GM15510 (cell line): ENCODE results near the gene PIK3R2.

Experiments
- POLR2A ChIP-seq: IDR thresholded peaks from 3 replicates; pipeline ENCODE4 v1.6.1; 2011; ENCODE audit warnings: borderline replicate concordance; ENCODE audit not compliant: insufficient read length; ENCODE audit errors: extremely low read depth

The PIK3R2 gene

DNA sequence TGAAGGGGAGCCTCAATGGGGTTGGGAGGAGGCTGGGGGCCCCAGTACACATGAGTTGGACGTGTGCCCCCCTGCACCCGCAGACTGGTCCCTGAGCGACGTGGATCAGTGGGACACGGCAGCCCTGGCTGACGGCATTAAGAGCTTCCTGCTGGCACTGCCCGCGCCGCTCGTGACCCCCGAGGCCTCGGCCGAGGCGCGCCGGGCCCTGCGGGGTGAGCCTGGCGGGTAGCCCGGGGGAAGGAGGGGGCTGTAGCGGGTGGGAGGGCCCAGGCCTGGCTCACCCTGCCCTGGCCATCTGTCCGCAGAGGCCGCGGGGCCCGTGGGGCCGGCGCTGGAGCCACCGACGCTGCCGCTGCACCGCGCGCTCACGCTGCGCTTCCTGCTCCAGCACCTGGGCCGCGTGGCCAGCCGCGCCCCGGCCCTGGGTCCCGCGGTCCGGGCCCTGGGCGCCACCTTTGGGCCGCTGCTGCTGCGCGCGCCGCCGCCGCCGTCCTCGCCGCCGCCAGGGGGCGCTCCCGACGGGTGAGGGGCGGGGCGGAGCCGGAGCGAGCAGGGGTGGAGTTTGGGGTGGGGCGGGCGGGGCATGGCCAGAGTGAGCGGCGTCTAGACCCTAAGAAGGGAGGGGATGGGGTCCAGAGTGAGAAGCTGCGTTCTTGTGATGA, 8.1 kb downstream of the PIK3R2 start:
- TF ChIP-seq POLR2A = peak; percentile 65

DNA sequence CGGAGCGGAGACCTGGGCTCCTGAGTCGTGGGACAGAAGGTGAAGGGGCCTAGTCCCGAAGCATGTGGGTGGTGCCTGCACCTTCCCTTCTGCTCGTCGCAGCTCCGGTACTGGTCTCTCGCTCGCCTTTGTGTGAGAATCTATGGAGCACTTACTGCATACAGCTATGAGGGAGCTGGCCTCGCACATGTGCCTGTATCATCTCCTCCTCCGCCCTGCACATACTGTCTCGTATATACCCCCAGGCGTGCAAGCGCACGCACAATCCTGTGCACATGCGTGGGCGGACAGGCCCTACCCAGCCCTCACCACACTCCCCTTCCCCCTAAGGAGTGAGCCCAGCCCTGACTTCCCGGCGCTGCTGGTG, 8.7 kb downstream of the PIK3R2 start:
- TF ChIP-seq POLR2A = no peak

DNA sequence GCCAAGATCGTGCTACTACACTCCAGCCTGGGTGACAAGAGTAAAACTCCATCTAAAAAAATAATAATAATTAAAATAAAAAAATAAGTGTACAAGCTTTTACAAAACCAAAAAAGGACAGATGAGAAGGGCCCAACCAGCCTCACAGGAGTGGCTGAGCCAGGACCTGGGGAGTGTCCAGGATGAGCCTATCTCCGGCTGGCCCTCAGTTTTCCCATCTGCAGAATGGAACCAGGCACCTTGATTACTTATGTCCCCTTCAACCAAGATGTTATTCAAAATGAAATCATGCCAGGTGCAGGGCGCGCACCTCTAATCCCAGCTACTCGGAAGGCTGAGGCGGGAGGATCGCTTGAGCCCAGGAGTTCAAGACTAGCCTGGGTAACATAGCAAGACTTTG, 11.1 kb downstream of the PIK3R2 start:
- TF ChIP-seq POLR2A = no peak

DNA sequence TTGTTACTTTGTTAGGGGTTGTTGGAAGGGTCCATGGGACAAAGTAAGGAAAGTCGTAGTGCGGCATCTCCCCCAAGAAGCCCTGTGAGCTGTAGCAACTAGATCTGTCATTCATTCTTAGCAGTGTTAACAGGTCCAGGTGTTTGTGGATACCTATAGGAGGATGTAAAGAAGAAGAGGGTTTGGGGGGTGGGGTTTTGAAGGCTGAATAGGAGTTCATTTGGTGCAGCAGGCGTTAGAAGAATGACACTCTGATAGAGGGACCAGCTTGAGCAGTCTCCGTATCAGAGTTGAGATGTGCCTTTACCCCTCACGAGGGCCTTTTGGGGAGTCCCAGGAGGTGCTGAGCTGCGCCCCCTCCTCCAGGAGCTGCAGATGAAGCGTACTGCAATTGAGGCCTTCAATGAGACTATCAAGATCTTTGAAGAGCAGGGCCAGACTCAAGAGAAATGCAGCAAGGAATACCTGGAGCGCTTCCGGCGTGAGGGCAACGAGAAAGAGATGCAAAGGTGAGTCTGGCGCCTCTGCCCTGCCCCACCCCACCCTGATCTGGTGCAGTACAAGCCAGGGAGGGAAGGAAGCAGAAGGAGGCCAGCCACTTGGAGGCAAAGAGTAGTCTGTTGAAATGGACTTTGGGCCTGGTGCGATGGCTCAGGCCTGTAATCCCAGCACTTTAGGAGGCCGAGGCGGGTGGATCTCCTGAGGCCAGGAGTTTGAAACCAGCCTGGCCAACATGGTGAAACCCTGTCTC, 13.0 kb downstream of the PIK3R2 start:
- no peak for TF ChIP-seq POLR2A

DNA sequence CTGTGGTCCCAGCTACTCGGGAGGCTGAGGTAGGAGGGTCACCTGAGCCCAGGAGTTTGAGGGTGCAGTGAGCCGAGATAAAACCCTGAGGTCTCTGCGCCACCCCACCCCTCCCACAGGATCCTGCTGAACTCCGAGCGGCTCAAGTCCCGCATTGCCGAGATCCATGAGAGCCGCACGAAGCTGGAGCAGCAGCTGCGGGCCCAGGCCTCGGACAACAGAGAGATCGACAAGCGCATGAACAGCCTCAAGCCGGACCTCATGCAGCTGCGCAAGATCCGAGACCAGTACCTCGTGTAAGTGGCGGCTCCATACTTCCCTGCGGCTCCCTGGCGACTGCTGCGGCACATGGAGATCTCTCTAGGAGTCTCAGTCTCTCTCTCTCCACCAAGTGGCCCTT, 14.0 kb downstream of the PIK3R2 start:
- TF ChIP-seq POLR2A = no peak

DNA sequence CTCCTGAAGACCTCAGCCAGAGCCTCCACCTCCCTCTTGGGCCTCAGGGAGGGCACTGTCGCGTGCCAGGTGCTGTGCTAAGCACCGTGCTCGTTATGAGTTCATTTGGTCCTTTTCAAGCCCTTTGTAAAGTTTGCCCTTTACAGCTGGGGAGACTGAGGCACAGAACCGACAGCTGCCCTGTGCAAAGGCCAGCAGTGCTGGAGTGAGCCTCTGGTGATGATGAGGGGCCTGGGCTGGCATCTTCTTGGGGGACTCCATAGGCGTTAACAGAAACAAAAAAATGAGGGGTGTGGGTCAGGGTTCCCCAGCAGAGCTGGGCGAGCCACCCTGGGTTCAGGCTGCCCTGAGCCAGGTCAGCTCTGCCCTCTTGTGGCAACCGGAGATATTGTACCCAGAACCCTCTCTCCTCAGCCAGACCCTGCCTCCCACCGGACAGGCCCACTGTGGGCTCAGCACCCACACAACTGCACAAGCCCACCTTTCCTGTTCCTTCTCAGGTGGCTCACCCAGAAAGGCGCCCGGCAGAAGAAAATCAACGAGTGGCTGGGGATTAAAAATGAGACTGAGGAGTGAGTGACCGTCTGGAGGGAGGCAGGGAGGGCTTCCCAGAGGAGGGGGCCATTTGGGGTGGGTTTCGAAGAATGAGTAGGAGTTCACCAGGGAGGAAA, 15.1 kb downstream of the PIK3R2 start:
- TF ChIP-seq POLR2A = no peak

DNA sequence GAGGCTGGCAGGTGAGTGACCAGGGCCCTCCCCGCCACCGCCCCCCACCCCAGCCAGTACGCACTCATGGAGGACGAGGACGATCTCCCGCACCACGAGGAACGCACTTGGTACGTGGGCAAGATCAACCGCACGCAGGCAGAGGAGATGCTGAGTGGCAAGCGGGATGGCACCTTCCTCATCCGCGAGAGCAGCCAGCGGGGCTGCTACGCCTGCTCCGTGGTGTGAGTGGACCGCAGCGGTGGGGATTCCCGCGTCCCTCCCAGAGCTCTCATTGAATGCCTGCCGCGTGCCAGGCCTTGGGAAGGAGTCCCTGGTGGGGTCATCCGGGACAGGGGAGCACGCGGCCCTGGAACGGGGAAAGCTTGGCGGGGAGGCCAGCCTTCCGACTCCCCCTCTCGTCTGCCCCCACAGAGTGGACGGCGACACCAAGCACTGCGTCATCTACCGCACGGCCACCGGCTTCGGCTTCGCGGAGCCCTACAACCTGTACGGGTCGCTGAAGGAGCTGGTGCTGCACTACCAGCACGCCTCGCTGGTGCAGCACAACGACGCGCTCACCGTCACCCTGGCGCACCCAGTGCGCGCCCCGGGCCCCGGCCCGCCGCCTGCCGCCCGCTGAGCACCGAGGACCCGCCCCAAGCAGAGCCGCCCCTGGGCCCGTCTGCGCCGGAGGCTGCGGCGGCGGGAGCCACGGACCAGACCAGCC, 15.9 kb downstream of the PIK3R2 start:
- TF ChIP-seq POLR2A = no peak

DNA sequence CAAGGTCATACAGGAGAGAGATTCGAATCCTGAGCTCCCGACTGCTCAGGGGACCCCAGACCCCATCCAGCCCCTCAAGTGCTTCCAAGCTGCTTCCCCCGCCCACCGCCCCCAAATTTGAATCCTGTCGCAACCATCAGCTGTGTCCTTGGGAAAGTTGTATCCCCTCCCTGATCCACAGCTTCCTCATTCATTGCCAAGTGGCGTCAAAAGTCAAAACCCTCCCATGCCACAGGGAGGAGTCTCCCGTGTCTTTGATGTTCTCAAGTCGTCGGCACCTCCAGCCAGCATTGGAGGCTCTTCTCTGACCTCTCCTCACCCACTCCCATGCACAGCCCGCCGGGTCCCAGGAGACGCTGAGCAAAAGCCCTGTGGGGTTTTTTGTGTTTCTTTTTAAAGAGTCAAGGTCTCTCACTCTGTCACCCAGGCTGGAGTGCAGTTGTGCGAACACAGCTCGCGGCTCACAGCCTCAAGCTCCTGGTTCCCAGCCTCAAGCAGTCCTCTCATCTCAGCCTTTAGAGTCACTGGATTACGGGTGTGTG, 17.8 kb downstream of the PIK3R2 start:
- TF ChIP-seq POLR2A = no peak

DNA sequence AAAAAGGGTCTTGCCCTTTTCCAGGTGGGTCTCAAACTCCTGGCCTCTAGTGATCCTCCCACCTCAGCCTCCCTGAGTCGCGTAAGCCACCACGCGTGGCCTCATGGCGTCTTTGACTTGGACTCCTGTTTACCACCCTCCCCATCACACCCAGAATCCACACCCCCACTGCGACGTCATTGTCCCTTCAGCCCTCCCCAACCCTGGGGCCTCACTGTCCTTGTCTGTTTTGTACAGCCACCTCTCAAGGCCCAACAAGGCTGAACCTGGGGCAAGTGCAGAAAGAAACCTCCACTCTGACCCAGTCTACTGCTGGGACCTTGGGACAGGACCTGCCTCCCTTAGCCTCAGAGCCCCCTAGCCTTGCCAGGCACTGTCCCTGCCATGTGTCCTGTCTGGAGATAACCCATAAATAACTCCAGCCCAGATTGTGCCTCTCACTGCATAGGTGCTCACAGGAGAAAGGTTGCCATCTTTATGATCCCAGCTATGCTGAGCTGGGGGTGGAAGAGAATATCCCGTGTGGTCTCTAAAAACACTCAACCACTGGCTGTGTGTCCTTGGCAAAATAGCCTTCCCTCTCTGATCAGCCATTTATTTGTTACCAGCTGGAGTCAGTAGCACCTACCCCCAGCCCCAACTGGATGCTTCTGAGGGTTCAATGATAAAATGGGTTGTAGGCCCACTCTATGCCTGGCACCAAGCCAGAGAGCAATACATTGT, 18.8 kb downstream of the PIK3R2 start:
- TF ChIP-seq POLR2A = no peak

DNA sequence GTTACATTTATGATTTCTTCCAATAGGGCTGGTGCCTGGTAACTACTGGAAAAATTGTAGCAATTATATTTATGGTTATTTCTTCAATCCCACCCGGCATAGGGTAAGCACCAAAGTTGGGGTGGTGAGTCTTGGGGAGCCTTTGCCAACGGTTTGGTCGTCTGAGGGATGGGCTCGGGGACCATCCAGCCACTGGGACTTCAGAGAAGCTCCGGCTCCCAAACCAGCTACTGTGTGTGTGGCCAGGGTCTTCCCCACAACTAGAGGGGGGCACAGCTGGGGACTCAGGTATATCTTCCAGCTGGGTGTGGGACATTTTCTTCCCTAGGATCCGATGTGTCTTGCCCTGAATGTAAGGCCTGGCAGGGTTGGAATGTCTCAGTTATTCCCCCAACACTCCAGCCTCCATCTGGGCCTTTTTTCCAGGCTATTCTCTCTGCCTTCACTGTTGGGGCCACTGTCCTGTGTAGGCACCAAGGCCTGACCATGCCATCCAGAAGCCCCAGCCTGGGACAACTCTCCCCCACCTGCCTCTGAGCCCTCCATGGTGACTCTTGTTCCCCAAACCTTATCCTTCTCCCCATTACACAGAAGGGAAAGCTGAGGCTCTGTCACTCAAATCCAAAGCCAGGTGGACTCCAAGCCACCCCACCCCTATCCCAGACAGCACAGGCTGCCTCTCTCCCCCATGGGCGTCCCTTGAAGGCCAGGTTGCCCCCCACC, 19.5 kb downstream of the PIK3R2 start:
- no peak for TF ChIP-seq POLR2A

DNA sequence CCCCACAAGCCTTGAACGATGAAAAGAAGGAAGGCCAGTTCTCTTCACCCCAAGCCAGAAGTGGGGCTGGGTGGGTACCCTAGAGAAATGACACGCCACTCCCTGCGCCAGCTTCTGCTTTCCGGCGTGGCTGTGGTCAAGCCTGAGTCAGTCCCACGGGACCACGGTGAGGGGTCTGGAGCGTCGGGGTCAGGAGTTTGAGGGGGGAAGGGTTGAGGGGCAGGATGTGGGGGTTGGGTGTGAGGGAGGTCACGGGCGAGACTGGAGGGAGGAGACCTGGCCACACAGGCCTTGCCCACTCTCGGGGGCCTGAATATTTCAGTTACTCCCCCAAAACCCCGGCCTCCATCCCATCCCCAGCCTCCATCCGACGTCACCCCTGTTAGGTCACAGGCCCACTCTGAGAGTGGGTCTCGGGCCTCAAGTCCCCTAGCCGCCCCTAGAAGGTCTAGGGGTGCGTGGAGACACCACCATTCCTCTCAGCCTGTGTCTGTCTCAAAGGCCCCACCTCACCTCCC, 20.1 kb downstream of the PIK3R2 start:
- no peak for TF ChIP-seq POLR2A

DNA sequence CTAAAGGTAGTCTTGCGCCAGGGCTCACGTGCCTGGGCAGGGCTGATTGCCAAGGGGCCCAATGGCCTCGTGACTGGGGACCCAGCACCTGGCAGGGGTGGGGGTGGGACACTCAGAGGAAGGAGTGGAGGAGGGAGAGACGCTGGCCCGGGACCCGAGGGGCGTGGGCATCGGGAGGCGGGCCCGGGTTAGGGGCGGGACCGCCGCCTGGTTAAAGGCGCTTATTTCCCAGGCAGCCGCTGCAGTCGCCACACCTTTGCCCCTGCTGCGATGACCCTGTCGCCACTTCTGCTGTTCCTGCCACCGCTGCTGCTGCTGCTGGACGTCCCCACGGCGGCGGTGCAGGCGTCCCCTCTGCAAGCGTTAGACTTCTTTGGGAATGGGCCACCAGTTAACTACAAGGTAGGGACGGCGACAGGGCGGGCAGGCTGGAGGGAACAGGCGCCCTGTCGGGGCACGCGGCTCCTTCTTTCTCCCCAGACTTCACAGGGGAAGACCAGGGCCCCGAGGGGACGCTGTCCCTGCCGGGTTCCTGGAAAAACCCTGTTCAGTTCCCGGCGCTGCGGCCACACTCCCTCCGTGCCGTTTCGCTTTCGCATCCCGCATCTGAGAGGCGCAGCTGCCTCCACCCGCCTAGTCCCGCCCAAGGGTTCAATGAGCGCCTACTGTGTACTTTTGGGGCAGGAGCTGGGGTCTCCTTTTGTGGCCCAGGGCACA, 20.8 kb downstream of the PIK3R2 start, which contains the start of gene IFI30:
IFI30 (plus strand) TSS at position 242 of the 717 bp plus-strand sequence; CDS start at position 271, 29 bp downstream.
- TF ChIP-seq POLR2A = peak; percentile 99

DNA sequence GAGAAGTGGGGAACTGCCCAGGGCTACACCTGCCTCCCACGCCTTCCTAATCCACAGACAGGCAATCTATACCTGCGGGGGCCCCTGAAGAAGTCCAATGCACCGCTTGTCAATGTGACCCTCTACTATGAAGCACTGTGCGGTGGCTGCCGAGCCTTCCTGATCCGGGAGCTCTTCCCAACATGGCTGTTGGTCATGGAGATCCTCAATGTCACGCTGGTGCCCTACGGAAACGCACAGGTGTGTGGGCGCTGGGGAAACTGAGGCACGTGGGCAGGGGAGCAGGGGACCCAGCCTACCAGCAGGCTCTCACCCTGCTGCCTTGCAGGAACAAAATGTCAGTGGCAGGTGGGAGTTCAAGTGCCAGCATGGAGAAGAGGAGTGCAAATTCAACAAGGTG, 22.0 kb downstream of the PIK3R2 start:
- TF ChIP-seq POLR2A = no peak
